ENCODE results near the gene EPC2.
"Not testable (repeated sequence)": the region's sequence is repeated elsewhere in the genome, so short reads cannot be mapped to it uniquely, and the experiment has no call there.

EPC2 gene

DNA sequence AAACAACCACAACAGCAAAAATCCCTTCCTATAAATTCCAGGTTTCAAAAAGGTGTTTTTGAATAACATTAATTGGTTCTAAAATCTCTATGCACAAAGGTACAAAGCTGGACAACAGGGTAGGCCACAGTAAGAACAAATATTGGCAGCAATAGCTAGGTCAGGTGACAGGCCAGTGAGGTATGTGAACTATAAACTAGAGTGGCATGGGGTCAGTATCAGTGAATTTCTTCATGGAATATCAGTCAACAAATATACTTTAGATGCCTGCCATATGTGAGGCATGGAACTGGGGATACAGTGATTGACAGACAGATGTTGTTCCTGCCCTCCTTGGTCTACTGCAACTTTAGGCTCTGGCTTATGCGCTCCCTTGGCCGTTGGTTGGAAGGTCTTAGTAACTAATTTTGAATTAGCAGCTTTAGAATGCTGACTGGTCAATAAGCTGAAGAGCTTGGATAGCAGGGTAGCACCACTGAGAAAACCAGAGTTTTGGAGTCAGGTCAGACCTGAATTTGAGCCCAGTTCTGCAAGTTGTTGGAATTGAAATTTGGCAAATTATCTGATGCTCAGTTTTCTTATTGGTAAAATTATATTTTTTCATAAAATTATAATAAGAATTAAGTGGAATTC lies 2.3 kb upstream of the EPC2 start:
- no peak for DNase-seq

DNA sequence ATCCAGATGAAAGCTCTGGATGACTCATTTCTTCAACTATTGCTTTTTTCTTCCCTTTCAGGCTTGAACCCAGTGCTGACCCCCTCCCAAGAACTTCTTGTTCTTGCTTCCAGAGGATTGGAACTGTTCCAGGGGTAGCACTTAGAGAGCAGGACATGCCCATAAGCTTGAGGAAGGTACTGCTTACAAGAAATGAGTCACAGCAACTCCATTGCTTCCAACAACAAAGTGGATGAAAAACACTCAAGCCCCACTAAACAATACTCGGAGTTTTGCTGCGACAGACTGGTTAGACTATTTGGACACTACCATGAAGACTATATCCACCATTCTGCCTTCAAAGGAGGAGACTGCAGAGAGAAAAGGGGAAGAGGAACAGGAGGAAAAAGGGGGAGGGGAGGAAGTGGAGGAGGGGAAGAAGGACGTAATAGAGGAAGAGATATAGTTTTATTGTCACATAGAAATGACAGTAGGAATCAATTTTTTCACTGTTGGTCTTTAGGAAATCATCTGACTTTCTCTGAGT lies 1.6 kb upstream of the EPC2 start:
- DNase-seq = no peak

DNA sequence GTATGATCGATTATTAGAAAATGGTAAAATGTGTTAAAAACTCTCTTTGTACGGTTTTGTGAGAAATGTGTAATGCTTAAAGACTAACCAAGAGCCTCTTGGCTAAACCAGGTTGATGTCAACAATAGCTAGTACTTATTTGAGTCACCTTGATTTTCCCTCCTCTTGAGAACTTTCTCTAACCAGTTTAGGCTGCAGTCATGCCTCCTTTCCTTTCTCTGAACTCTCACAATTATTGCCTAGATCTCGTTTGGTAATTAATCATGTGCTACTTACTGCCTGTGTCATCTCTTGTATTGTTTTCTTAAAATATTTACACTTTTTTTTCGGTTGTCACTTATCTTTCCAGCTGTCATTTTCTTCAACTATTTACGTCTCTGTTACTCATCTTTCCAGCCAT lies 1.1 kb upstream of the EPC2 start:
- no peak for DNase-seq

DNA sequence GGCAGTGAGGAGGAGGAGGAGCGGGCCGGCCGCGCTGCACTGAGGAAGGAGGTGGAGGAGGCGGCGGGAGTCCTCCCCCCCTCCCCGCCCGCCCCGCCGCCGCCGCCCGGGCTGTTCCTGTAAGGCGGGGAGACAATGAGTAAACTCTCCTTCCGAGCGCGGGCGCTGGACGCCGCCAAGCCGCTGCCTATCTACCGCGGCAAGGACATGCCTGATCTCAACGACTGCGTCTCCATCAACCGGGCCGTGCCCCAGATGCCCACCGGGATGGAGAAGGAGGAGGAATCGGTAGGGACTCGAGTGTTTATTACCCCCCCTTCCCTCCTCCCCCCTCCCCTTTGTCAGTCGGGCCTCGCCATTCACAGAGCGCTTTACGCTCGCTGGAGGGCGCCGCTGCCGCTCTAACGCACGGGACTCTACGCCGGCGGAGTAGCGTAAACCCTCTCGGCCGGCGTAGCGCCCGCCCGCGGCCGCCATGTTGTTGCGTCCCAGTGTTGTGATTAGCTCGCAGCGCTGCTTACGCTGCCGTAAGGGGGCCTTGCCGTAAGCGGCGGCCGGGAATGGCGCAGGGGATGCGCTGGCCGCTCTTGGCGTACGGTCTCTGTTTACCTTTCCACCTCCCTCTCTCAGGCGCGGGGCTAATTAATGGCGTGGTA lies 460 bp downstream of the EPC2 start:
- peak; percentile 91 for DNase-seq

DNA sequence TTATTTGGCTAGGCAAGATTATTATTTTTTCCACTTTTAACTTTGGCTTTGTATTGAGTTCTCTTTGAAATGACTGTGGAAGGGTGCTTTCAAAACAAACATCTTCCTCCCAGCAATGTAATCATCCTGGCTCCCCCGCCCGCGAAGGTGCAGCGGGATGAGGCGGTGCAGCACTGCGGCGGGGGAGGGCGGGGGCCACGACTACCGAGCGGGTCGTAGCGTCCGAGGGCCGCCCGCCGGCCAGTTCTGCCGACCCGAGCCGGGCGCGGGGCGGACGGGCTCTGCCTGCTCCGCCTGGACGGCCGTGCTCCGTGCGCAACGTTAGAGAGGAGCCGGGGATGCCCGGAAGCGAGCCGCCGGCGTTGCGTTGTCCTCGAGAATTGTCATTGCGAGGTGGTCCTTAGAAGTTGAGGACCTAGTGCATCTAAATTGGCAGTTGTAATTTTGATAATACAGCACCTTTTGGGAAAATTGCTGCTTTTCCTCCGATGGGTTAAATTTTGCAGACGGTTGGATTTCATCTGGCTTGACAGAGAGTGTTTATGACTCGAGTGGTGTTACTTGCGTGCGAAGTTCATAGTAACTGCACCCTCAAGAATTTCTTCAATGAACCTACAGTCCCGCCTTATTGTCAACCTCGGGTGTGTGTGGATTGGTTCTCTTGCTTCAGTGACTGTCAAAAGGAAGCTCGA lies 1.1 kb downstream of the EPC2 start:
- peak; percentile 85 for DNase-seq

DNA sequence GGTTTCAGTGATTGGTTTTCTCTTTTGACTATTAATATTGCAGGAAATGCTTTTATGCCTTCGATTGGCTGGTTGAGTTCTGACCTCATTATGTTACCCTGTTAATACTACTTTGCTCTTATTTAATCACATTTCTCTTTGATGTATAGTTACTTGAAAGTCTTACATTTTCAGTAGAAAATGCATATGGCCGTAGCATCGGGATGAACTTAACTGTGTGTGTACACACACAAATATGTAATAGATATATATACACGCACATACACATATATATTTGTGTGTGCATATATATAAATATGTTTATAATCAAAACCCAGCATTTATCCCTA lies 1.6 kb downstream of the EPC2 start:
- DNase-seq = no peak

DNA sequence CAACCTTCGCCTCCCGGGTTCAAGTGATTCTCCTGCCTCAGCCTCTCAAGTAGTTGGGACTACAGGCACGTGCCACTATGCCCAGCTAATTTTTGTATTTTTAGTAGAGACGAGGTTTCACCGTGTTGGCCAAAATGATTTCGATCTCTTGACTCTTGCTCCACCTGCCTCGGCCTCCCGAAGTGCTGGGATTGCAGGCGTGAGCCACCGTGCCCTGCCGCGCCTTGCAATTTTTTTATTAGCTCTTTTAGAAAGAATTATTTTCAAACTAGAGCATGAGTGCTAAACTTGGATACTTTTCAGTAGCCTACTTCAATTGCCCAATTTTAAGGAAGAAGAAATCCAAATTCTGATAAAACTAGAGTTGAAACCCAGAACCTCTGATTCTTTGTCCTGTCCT lies 3.2 kb downstream of the EPC2 start:
- not testable (repeated sequence) for DNase-seq

DNA sequence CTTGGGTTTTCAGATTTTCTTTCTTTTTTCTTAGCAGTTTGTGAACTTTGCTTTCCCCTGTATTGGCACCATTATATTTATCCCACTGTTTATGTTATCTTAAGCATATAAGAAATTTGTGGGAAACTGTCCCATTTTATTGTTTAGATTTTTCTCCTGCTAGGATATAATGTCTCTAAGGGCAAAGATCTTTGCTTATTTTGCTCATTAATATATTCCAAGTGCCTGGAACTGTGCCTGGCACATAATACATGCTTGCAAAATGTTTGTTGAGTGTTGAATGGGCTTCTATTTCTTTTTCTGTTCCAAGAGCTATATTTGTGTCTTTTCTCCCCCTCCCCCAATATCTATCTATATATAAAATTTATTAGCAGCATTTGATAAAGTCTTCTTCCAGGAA lies 5.4 kb downstream of the EPC2 start:
- DNase-seq = no peak

DNA sequence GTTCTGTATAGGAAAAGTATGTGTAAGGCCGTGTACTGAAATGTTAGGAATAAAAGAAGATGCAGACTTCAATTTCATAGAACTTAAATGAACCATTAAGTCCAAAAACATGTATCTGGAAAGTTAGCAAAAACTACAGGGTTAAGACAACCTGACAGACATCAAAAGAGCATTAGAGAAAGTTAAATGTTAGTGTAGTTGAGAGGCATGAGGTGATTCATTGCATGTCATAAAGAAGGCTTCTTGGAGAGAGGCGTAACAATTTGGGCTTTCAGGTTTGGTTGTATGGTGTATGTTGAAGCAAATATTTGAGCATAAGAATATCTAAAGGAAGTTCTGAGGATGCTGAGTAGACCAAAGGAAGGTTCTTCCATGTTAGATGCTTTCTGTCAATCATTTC lies 6.3 kb downstream of the EPC2 start:
- no peak for DNase-seq

DNA sequence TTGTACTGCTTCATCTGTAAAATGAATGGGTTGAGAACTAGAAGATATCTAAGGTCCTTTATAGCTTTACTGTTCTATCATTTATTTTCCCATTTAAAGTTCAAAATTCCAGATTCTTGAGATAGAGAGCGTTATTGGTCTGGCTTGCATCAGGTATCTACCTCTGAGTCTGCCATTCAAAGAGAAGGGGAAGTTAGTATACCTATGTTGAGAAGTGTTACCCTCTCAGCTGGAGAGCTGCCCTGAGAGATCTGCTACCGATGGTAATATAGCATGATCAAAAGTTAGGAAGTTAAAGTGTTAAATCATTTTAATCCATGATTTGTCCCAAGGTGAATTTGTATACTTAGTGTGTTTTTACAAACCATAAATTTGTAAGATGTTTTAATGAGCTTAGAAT lies 7.4 kb downstream of the EPC2 start:
- no peak for DNase-seq

DNA sequence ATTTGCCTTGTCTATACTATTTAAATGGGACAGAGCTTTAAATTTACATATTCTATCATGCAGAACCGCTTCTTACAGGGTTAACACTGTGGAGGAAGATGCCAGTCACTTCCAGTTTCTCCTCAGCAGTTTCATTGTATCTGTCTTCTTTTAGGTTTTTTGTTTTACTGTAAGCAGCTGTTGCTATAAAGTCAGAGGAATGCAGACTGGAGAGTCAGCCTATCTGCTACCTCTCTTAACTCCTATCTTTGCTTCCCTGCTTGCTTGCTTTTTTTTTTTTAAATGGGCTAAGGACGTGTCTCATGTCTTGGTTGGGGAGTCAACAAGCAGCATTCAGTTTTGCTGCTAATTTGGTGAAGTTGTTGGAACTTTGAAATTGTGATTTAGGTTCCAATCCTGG lies 8.9 kb downstream of the EPC2 start:
- no peak for DNase-seq

DNA sequence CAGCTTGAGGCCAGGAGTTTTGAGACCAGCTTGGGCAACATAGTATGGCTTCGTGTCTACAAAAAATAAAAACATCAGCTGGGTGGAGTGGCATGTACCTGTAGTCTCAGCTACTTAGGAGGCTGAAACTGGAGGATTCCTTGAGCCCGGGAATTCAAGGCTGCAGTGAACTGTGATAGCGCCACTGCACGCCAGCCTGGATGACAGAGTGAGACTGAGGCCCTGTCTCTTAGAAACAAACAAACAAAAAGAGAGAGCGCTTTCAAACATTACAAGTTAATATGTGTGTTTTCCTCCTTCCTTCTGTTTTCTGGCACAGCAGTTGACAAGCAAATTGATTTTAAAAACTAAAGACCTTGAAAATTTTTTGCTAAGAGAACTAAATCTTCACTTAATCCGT lies 9.9 kb downstream of the EPC2 start:
- DNase-seq = no peak

DNA sequence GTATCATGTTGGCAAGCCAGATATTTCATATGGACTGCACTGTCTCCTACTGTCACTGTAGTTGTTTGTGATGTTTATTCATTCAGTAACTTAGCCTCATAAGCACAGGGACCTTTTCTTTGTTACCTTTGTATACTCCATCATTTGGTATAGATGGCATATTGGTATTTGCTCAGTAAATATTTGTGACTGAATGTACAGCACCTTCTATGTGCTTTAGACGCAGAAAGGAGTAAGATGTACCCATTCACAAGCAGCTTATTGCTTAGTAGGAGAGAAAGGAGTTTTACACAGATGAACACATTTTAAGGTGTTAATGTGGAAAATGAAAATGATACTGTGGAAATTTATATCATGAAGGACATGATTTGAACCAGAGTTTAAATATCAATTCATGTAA lies 12.0 kb downstream of the EPC2 start:
- no peak for DNase-seq

DNA sequence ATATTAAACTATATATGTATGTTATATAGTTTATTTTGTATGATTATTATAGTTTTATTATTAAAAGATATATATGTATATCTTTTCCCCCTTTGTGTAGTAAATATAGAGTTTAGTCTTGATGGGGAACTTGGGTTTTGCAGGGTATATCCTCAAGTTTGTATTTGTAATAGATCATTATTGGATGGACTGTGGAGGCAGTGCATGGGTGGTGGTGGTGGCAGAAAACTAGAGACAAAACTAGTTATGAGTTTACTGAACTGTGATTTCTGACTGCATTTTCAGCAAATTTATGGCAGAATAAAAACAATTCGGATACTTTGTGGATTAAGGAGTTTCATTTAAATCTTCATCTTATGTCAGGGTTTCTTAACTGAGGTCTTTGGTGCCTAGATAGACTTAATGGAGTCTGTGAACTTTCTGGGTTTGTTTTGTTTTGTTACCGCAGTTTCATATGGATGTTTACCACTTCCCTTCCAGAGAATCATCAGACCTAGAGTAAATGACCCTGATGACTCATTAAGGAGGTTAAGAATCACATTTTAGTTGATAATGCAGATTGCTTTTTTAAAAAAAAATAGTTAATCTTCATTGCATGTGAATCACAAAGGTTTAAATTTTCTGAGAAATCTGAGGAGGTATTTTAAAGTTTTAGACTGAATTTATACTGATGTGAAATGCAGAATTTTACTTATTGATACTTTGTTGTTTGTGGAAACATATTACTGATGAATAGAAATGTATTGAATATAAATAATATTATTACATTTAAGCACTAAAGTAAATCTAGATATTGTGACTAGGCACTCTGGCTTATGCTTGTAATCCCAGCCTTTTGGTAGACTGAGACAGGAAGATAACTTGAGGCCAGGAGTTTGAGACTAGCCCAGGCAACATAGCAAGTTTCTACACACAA lies 14.5 kb downstream of the EPC2 start:
- peak; percentile 59 for DNase-seq

DNA sequence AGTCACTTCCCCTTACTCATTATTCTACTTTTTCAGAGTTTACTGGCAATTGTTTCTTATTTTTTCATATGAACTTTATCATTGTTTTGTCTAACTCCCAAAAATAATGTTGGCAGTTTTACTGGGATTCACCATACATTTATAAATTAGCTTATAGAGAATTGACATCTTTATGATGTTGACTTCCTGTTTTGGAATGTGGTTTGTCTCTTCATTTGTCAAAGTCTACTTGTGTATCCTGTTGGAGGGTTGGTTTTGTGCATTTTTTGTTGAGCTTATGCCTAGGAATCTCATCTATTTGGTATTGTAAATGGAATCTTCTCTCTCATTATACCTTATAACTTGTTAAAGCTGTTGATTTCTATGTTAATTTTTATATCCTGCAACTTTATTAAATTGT lies 16.4 kb downstream of the EPC2 start:
- peak; percentile 72 for DNase-seq

DNA sequence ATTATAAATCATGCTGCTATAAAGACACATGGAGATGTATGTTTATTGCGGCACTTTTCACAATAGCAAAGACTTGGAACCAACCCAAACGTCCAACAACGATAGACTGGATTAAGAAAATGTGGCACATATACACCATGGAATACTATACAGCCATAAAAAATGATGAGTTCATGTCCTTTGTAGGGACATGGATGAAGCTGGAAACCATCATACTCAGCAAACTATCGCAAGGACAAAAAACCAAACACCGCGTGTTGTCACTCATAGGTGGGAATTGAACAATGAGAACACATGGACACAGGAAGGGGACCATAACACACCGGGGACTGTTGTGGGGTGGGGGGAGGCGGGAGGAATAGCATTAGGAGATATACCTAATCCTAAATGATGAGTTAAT lies 17.8 kb downstream of the EPC2 start:
- not testable (repeated sequence) for DNase-seq

DNA sequence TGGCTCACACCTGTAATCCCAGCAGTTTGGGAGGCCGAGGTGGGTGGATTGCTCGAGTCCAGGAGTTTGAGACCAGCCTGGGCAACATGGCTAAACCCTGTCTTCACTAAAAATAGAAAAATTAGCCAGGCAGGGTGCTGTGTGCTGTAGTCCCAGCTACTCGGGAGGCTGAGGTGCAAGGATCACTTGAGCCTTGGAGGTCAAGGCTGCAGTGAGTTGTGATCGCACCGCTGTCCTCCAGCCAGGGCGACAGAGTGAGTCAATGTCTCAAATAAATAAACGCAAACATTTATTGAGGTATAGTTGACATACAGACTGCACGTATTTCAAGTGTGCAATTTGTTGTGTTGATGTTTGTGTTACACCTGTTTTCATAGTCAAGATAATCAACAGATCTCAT lies 19.7 kb downstream of the EPC2 start:
- DNase-seq = no peak

DNA sequence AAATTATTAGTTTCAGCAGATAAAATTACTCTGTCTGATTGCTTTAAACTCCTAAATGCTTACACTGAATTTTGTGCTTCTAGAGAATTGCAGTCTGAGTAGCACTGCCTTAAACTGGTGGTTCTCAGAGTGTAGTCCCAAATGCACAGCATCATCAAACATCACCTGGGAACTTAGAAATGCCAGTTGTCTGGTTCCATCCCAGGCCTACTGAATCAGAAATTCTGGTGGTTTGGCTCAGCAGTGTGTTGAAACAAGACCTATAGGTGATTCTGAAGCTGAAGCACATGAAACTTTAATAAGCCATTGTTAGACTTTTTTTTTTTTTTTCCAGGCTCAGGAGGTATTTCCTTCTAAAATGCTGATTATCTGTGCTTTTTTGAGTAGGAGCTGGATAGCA lies 22.0 kb downstream of the EPC2 start:
- no peak for DNase-seq

DNA sequence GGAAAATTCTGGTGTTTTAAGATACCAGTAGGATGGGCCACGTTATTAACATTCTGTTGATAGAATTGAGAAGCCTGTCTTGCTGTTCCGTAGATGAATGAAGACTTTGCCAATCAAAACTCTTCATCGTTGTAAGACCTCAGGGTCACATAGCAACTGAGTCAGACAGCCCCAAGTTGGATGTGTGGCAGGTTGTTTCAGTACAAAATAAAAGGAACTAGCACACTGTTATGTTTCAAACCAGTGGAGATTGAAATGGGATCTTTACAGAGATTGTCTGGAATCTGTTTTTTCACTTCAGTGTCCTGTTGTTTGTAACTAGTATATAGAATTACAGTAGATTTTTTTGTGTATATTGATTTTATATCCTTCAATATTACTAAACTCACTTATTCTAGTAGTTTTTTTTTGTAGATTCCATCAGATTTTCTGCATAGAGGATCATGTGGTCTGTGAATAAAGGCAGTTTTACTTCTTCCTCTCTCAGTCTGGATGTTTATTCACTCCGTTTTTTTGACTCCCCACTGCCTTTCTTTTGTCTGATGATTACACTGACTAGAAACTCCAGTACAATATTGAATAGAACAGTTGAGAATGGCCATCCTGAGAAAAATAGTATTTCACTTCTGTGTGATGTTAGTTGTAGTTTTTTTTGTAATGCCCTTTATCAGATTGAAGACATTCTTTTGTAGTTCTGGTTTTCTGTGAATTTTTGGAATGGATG lies 22.7 kb downstream of the EPC2 start:
- DNase-seq = no peak

DNA sequence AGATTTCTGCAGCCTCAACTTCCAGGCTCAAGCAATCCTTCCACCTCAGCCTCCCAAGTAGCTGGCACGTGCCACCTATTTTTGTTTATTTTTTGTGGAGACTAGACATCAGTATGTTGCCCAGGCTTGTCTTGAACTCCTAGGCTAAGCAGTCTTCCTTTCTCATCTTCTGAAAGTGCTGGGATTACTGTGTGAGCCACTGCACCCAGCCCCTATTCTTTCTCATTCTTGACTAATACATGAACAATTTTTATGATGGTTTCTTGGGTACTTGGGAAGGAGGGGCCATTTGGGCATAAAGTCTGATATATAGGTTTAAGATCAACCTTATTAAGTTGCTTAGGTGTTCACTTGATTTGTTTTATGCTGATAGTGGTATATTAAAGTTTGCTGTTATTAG lies 26.2 kb downstream of the EPC2 start:
- DNase-seq = no peak

DNA sequence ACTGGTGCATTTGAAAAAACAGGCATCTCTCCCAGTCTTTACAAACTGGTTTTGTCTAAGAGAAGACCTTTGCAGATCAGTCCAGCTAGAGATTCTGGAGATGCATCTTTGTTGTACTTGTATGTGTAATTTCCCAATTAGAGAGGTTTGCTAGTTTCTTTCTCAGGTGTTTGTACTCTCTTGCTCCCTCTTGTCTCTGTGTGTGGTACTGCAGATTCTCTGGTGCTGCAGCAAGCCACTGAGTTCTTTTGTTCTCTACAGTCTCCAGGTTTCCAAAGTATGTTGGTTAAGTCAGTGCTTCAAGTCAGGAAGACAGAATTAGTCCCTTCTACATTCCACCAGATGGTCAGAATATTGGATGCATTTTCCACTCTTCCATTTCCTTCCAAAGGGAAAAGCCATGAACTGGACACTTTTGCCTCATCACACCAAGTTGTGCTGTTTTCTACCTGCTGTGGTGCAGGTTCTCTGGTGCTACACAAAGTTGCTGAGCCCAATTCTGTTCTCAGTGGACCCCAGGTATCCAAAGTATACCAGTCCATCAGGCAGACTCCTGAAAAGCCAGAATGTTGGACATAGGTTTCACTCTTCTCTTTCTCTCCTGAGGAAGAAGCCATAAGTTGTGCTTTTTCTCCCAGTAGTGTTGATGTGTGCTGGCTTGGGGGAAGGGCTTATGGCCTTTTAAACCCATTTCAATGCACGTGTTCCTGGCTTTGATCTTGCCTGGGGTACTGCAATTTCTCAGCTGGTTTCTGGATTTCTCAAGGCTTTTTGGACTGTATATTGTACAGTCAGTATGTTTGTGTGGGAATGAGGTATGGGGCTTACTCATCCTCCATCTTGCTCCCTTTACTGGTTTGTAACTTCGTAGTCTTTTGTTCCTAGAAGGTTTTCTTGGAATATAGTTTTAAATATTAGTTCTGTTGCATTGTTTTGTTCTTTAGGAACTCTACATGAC lies 29.8 kb downstream of the EPC2 start:
- peak; percentile 19 for DNase-seq

Measured in fibroblast of skin of right quadriceps (primary cell).